HepG2 (cell line): ENCODE results near the gene TNFSF13. TPM values are rescaled to one million over a fixed set of nuclear protein-coding genes. Genes with fewer than 3 reads are reported as not detected.

Source experiments
- GMEB2 ChIP-seq: IDR thresholded peaks from 2 replicates; pipeline ENCODE4 v1.6.1; 2016; ENCODE audit warnings: missing biosample characterization, missing genetic modification reagents, low read depth
- HCFC1 ChIP-seq: fragments of 150-350 bp; IDR thresholded peaks from 2 replicates; pipeline ENCODE4 v1.6.1; 2014; ENCODE audit warnings: low read depth, low read length
- HIC2 ChIP-seq: sonication (generic); formaldehyde crosslinking; IDR thresholded peaks from 2 replicates; pipeline ENCODE4 v1.9.0; 2022; ENCODE audit warnings: low read depth, missing genetic modification reagents
- HNF1B ChIP-seq: sonication (generic); formaldehyde crosslinking; IDR thresholded peaks from 2 replicates; pipeline ENCODE4 v1.5.1; 2020; ENCODE audit warnings: mild to moderate bottlenecking, moderate library complexity, missing genetic modification reagents
- ISX ChIP-seq: sonication (generic); formaldehyde crosslinking; conservative IDR thresholded peaks from 2 replicates; pipeline ENCODE4 v1.5.0; 2020; ENCODE audit warnings: missing genetic modification reagents
- JUND ChIP-seq: sonication (generic); formaldehyde crosslinking; IDR thresholded peaks from 2 replicates; pipeline ENCODE4 v1.8.0; 2022; ENCODE audit warnings: mild to moderate bottlenecking, missing genetic modification reagents
- ONECUT2 ChIP-seq: sonication (generic); formaldehyde crosslinking; IDR thresholded peaks from 2 replicates; pipeline ENCODE4 v1.4.0; 2020; ENCODE audit warnings: missing genetic modification reagents
- SIX4 ChIP-seq: sonication (generic); formaldehyde crosslinking; IDR thresholded peaks from 2 replicates; pipeline ENCODE4 v1.4.0; 2020; ENCODE audit warnings: missing genetic modification reagents
- TCF12 ChIP-seq, 2 experiments: fragments of 450-650 bp in 1 of 2; sonication (generic) in 1 of 2; formaldehyde crosslinking in 1 of 2; IDR thresholded peaks; 2 replicates each; pipeline versions ENCODE4 v1.6.1 to v1.8.0; 2017 to 2022; ENCODE audit warnings: antibody characterized with exemption in 1 of 2, mild to moderate bottlenecking in 1 of 2, missing genetic modification reagents in 1 of 2, moderate library complexity in 1 of 2
- ZBTB21 ChIP-seq: sonication (generic); formaldehyde crosslinking; IDR thresholded peaks from 2 replicates; pipeline ENCODE4 v1.4.0; 2020; ENCODE audit warnings: missing genetic modification reagents
- ZBTB39 ChIP-seq: sonication (generic); formaldehyde crosslinking; IDR thresholded peaks from 2 replicates; pipeline ENCODE4 v1.5.0; 2020; ENCODE audit warnings: missing genetic modification reagents
- ZFY ChIP-seq: sonication (generic); formaldehyde crosslinking; IDR thresholded peaks from 2 replicates; pipeline ENCODE4 v1.4.0; 2020; ENCODE audit warnings: missing genetic modification reagents
- ZNF225 ChIP-seq: sonication (generic); formaldehyde crosslinking; IDR thresholded peaks from 2 replicates; pipeline ENCODE4 v1.4.0; 2020; ENCODE audit warnings: mild to moderate bottlenecking, missing genetic modification reagents
- ZNF30 ChIP-seq: sonication (generic); formaldehyde crosslinking; IDR thresholded peaks from 2 replicates; pipeline ENCODE4 v1.5.0; 2020; ENCODE audit warnings: mild to moderate bottlenecking, missing genetic modification reagents
- ZNF383 ChIP-seq: sonication (generic); formaldehyde crosslinking; IDR thresholded peaks from 2 replicates; pipeline ENCODE4 v1.4.0; 2020; ENCODE audit warnings: missing genetic modification reagents, mild to moderate bottlenecking, borderline replicate concordance
- ZNF747 ChIP-seq: sonication (generic); formaldehyde crosslinking; IDR thresholded peaks from 2 replicates; pipeline ENCODE4 v1.8.1; 2023; ENCODE audit warnings: missing genetic modification reagents, mild to moderate bottlenecking, borderline replicate concordance
- ZNF790 ChIP-seq: sonication (generic); formaldehyde crosslinking; IDR thresholded peaks from 2 replicates; pipeline ENCODE4 v1.8.0; 2022; ENCODE audit warnings: missing genetic modification reagents, mild to moderate bottlenecking, borderline replicate concordance
- polyA plus RNA-seq, 8 experiments: library from polyadenylated mRNA; depleted of rRNA in 3 of 8; stranded (reverse) in 7 of 8; unstranded in 1 of 8; fragments of >200 nt; fragmentation: Illumina TruSeq in 4 of 8; extraction: Trizol in 4 of 8; gene quantifications; 2 replicates each; pipeline versions ENCODE4 v1.2.1 to v1.2.3, GENCODE V29; 2011 to 2016; ENCODE audit warnings: low read depth in 4 of 8, missing spikeins in 1 of 8, mixed read lengths in 1 of 8; ENCODE audit not compliant: insufficient read depth in 1 of 8
- total RNA-seq, 5 experiments: library from RNA; depleted of rRNA; stranded (reverse); fragments of >200 nt; fragmentation: Illumina TruSeq; extraction: Trizol; gene quantifications; 2 replicates each; pipeline ENCODE4 v1.2.3, GENCODE V29; 2016; ENCODE audit warnings: low read depth in 1 of 5
- TF ChIP-seq, protein P1 (sequence below): sonication (generic); formaldehyde crosslinking; IDR thresholded peaks from 2 replicates; pipeline ENCODE4 v1.9.0; 2022; ENCODE audit warnings: missing genetic modification reagents, mild to moderate bottlenecking, borderline replicate concordance
- TF ChIP-seq, protein P2 (sequence below): sonication (generic); formaldehyde crosslinking; IDR thresholded peaks from 2 replicates; pipeline ENCODE4 v1.8.0; 2022; ENCODE audit warnings: mild to moderate bottlenecking, missing genetic modification reagents

TNFSF13 gene
- total and polyA plus RNA-seq, 2 of the 13 experiments (the other 11 are each of a cell fraction or from before 2014, with no cell fraction given): 2.5 to 3.3 TPM

DNA sequence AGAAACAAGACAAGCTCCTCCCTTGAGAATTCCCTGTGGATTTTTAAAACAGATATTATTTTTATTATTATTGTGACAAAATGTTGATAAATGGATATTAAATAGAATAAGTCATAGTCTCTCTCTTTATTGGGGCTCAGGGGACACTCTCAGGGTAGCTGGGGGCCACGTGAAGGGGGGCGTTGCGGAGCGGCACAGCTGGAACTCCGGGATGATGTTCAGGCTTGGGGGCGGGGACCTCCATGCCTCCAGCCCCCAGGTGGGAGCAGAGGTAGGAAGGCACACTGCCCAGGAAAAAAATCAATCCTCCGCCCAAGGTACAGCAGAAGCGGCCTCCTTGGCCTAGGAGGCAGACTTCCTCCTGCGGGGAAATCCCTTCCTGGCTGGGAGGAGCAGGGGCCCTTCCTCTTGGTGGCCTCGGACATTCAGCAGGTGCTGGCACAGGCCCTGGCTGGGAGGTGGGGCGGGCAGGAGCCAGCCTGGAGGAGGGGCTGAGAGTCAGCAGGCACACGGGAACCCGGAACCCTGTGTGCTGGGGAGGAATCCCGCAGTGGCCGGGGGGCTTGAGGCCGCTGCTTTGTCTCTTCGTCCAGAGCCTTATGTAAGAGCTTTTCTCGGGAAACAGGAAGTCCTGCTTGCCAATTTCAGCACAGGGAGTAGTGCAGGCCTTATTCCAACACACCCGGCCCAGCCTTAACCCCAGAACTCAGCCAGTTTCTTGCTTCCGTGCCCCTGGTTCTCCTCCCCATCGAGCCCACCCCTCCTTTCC is 591 bp upstream of the TNFSF13 start (continued):
- TF ChIP-seq ZNF383 (CRISPR knock-in tag): no peak
- no peak for TF ChIP-seq ZBTB21
- TF ChIP-seq ZNF225 (CRISPR knock-in tag): 0 out of 2 replicates have a peak, but pooled peaks have one; percentile 26
- TF ChIP-seq, protein P1, sequence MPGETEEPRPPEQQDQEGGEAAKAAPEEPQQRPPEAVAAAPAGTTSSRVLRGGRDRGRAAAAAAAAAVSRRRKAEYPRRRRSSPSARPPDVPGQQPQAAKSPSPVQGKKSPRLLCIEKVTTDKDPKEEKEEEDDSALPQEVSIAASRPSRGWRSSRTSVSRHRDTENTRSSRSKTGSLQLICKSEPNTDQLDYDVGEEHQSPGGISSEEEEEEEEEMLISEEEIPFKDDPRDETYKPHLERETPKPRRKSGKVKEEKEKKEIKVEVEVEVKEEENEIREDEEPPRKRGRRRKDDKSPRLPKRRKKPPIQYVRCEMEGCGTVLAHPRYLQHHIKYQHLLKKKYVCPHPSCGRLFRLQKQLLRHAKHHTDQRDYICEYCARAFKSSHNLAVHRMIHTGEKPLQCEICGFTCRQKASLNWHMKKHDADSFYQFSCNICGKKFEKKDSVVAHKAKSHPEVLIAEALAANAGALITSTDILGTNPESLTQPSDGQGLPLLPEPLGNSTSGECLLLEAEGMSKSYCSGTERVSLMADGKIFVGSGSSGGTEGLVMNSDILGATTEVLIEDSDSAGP (CRISPR knock-in tag): no peak
- no peak for TF ChIP-seq JUND (CRISPR knock-in tag)
- no peak for TF ChIP-seq GMEB2 (CRISPR knock-in tag)
- 0 out of 2 replicates have a peak, but pooled peaks have one; percentile 33 for TF ChIP-seq HNF1B (CRISPR knock-in tag)
- TF ChIP-seq ZNF790: no peak
- peak; percentile 77 for TF ChIP-seq ZFY (CRISPR knock-in tag)
- no peak for TF ChIP-seq HIC2 (CRISPR knock-in tag)
- TF ChIP-seq HCFC1: no peak
- TF ChIP-seq ZNF30: no peak
- no peak for TF ChIP-seq ZNF747 (CRISPR knock-in tag)
- TF ChIP-seq, protein P2, sequence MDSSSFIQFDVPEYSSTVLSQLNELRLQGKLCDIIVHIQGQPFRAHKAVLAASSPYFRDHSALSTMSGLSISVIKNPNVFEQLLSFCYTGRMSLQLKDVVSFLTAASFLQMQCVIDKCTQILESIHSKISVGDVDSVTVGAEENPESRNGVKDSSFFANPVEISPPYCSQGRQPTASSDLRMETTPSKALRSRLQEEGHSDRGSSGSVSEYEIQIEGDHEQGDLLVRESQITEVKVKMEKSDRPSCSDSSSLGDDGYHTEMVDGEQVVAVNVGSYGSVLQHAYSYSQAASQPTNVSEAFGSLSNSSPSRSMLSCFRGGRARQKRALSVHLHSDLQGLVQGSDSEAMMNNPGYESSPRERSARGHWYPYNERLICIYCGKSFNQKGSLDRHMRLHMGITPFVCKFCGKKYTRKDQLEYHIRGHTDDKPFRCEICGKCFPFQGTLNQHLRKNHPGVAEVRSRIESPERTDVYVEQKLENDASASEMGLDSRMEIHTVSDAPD (CRISPR knock-in tag): no peak
- TF ChIP-seq ZBTB39 (CRISPR knock-in tag): no peak
- no peak for TF ChIP-seq ISX (CRISPR knock-in tag)
- no peak for TF ChIP-seq SIX4
- no peak for TF ChIP-seq TCF12 (IDR thresholded peaks at IDR 0.05)
- TF ChIP-seq TCF12 (CRISPR knock-in tag; IDR thresholded peaks at IDR 0.05): no peak
- TF ChIP-seq ONECUT2 (CRISPR knock-in tag): no peak
